ENCODE results near the gene RASSF1.
"Not testable (repeated sequence)": the region's sequence is repeated elsewhere in the genome, so short reads cannot be mapped to it uniquely, and the experiment has no call there.

The RASSF1 gene

GRCh38 chr3:50298836-50299637 lies 41.6 kb downstream of the RASSF1 start, which contains the start of the genes HYAL3 and NAA80:
HYAL3 (minus strand) TSS chr3:50299405; CDS start chr3:50295602, 3,803 bp downstream.
NAA80 (minus strand) TSS chr3:50299405; CDS start chr3:50297463, 1,942 bp downstream.
- DNase-seq, result peak; percentile 99

GRCh38 chr3:50297896-50298725 lies 42.5 kb downstream of the RASSF1 start:
- no peak for DNase-seq

- DNase-seq, result no peak
Measured at GRCh38 chr3:50297384-50297775, 43.3 kb downstream of the RASSF1 start.

- DNase-seq, result no peak
Measured at GRCh38 chr3:50296721-50297383, 43.8 kb downstream of the RASSF1 start.

- no peak for DNase-seq
Measured at GRCh38 chr3:50295553-50296431, 44.8 kb downstream of the RASSF1 start.

GRCh38 chr3:50294492-50295403 lies 45.9 kb downstream of the RASSF1 start:
- no peak for DNase-seq

GRCh38 chr3:50294089-50294488 lies 46.5 kb downstream of the RASSF1 start:
- no peak for DNase-seq

- no peak for DNase-seq
Measured at GRCh38 chr3:50293079-50293801, 47.4 kb downstream of the RASSF1 start.

GRCh38 chr3:50292159-50293078 lies 48.2 kb downstream of the RASSF1 start, which contains the start of gene IFRD2:
IFRD2 (minus strand) TSS chr3:50292429; CDS start chr3:50292274, 155 bp downstream.
- DNase-seq, result peak; percentile 97

GRCh38 chr3:50290161-50290641 lies 50.4 kb downstream of the RASSF1 start:
- no peak for DNase-seq

GRCh38 chr3:50289130-50289529 lies 51.5 kb downstream of the RASSF1 start:
- no peak for DNase-seq

- DNase-seq, result no peak
Measured at GRCh38 chr3:50288387-50289007, 52.1 kb downstream of the RASSF1 start.

- DNase-seq, result no peak
Measured at GRCh38 chr3:50287262-50287661, 53.4 kb downstream of the RASSF1 start.

- no peak for DNase-seq
Measured at GRCh38 chr3:50286322-50287227, 54.1 kb downstream of the RASSF1 start.

- not testable (repeated sequence) for DNase-seq
Measured at GRCh38 chr3:50284121-50284520, 56.5 kb downstream of the RASSF1 start.

All from CD4-positive, alpha-beta T cell treated with Interleukin-4 for 4 hours (primary cell).